ENCODE results near the gene PAK2. TPM values are rescaled to one million over a fixed set of nuclear protein-coding genes. Genes with fewer than 3 reads are reported as not detected.

PAK2 gene
- total and polyA plus RNA-seq, 9 of the 15 experiments (the other 6 are each of a cell fraction or from before 2014, with no cell fraction given) = 13.2 to 72.4 (median 35.7) TPM

GRCh38 chr3:196843435-196844110, 103.9 kb downstream of the PAK2 start (continued):
- TF ChIP-seq PBX2 (CRISPR knock-in tag; IDR thresholded peaks at IDR 0.05; ENCODE audit: low read depth) = no peak
- TF ChIP-seq PBX2 (tag; conservative IDR thresholded peaks at IDR 0.05; ENCODE audit: low read depth) = no peak
- 0 out of 2 replicates have a peak, but pooled peaks have one; percentile 44 for TF ChIP-seq ETV5 (CRISPR knock-in tag; IDR thresholded peaks at IDR 0.05; ENCODE audit: low read depth)
- no peak for TF ChIP-seq TSC22D4 (tag; IDR thresholded peaks at IDR 0.05)
- no peak for TF ChIP-seq SRF (CRISPR knock-in tag; IDR thresholded peaks at IDR 0.05)
- TF ChIP-seq HOXB6 (CRISPR knock-in tag; IDR thresholded peaks at IDR 0.05; ENCODE audit: borderline replicate concordance) = no peak
- no peak for TF ChIP-seq PYGO2 (tag; IDR thresholded peaks at IDR 0.05)
- no peak for TF ChIP-seq HNRNPUL1 (IDR thresholded peaks at IDR 0.05; ENCODE audit: low read length)
- TF ChIP-seq ZNF778 (CRISPR knock-in tag; IDR thresholded peaks at IDR 0.05) = no peak
- TF ChIP-seq SMARCA4 (IDR thresholded peaks at IDR 0.05) = no peak
- no peak for TF ChIP-seq CUX1 (CRISPR knock-in tag; IDR thresholded peaks at IDR 0.05)
- 0 out of 2 replicates have a peak, but pooled peaks have one; percentile 57 for TF ChIP-seq RERE (CRISPR knock-in tag; IDR thresholded peaks at IDR 0.05; ENCODE audit: borderline replicate concordance)
